OCI-LY7 (cell line): ENCODE measurements around the gene FTO. TPM values are rescaled to one million over a fixed set of nuclear protein-coding genes. Genes with fewer than 3 reads are reported as not detected.

Experiments
- BruUV-seq: library from RNA; stranded (reverse); fragments of 400-500 nt; replicated peaks from 2 replicates; lab custom pipeline; 2021; lab: Mats Ljungman, UMichigan
- CTCF ChIA-PET: fragments of 300-600 bp; sonication (Branson Sonifier 250); formaldehyde crosslinking; loops from one replicate; lab custom pipeline; 2022; ENCODE audit warnings: antibody characterized with exemption; ENCODE audit not compliant: unreplicated experiment; lab: Charles Lee
- POLR2A ChIA-PET: fragments of 300-600 bp; sonication (Branson Sonifier 250); formaldehyde crosslinking; loops from one replicate; lab custom pipeline; 2022; ENCODE audit warnings: antibody characterized with exemption; lab: Charles Lee
- DNase-seq: peaks from one replicate; pipeline ENCODE4 v3.0.0-alpha.2; 2015; ENCODE audit warnings: low spot score
- H2AFZ ChIP-seq: fragments of 200-600 bp; sonication (generic), shearing (Covaris generic); 2 replicates; pipeline ENCODE4 v1.6.1; 2014; ENCODE audit warnings: mild to moderate bottlenecking, antibody characterized with exemption, low read length, moderate library complexity
- H3K27ac ChIP-seq: fragments of 200-600 bp; sonication (generic); 2 replicates; pipeline ENCODE4 v1.5.1; 2014; ENCODE audit warnings: mixed run types, low read depth, mild to moderate bottlenecking, moderate library complexity, low read length, inconsistent platforms; ENCODE audit not compliant: poor library complexity, severe bottlenecking
- H3K36me3 ChIP-seq: fragments of 200-600 bp; sonication (generic); 2 replicates; pipeline ENCODE4 v1.6.1; 2014; ENCODE audit warnings: mild to moderate bottlenecking, antibody characterized with exemption, low read length, moderate library complexity, mixed read lengths; ENCODE audit not compliant: insufficient read depth
- H3K4me1 ChIP-seq: fragments of 200-600 bp; sonication (generic); 2 replicates; pipeline ENCODE4 v1.5.1; 2014; ENCODE audit warnings: mild to moderate bottlenecking, low read length; ENCODE audit not compliant: insufficient read depth, poor library complexity, severe bottlenecking
- H3K4me2 ChIP-seq: fragments of 200-600 bp; sonication (generic); 2 replicates; pipeline ENCODE4 v1.6.1; 2014; ENCODE audit warnings: mild to moderate bottlenecking, low read length
- H3K4me3 ChIP-seq: fragments of 200-600 bp; sonication (generic); 2 replicates; pipeline ENCODE4 v1.5.1; 2014; ENCODE audit warnings: mild to moderate bottlenecking, low read depth, low read length; ENCODE audit not compliant: poor library complexity, severe bottlenecking
- H3K79me2 ChIP-seq: fragments of 200-600 bp; sonication (generic); 2 replicates; pipeline ENCODE4 v1.6.1; 2016; ENCODE audit warnings: low read depth, mild to moderate bottlenecking, low read length, moderate library complexity, mixed read lengths; ENCODE audit not compliant: insufficient read depth
- H3K9me2 ChIP-seq: fragments of 200-600 bp; sonication (generic); 2 replicates; pipeline ENCODE4 v1.6.1; 2016; ENCODE audit warnings: mild to moderate bottlenecking, low read length, mixed read lengths; ENCODE audit not compliant: insufficient read depth
- H3K9me3 ChIP-seq: fragments of 200-600 bp; sonication (generic); 2 replicates; pipeline ENCODE4 v1.6.1; 2014; ENCODE audit warnings: mild to moderate bottlenecking, mixed run types, low read length, mixed read lengths
- H4K20me1 ChIP-seq: fragments of 200-600 bp; sonication (generic); 2 replicates; pipeline ENCODE4 v1.6.1; 2014; ENCODE audit warnings: mild to moderate bottlenecking, antibody characterized with exemption, low read length, moderate library complexity, mixed read lengths; ENCODE audit not compliant: insufficient read depth
- CTCF ChIP-seq: fragments of 200-600 bp; sonication (generic); conservative IDR thresholded peaks from 2 replicates; pipeline ENCODE4 v1.5.1; 2014; ENCODE audit warnings: mild to moderate bottlenecking, antibody characterized with exemption, low read length, moderate library complexity, mixed read lengths
- EZH2phosphoT487 ChIP-seq: fragments of 200-600 bp; sonication (generic); IDR thresholded peaks from 2 replicates; pipeline ENCODE4 v1.6.1; 2018; ENCODE audit warnings: low read depth, borderline replicate concordance, mild to moderate bottlenecking, mixed run types, antibody characterized with exemption, low read length, moderate library complexity, mixed read lengths
- intact Hi-C: fragments of 100-400 bp; cut with micrococcal nuclease; formaldehyde crosslinking; loops from one replicate; pipeline ENCODE4 v1.10.0; 2022; ENCODE audit not compliant: unreplicated experiment
- total RNA-seq, 2 experiments: library from RNA; depleted of rRNA in 1 of 2; stranded (reverse); fragments of >200 nt in 1 of 2; shearing (Covaris generic) in 1 of 2; gene quantifications; 2 replicates each; pipeline ENCODE4 v1.2.3, GENCODE V29; 2014 to 2022

The FTO gene
- total RNA-seq, 2 experiments from 2014 or later = 57.1 to 68.0 TPM

DNA sequence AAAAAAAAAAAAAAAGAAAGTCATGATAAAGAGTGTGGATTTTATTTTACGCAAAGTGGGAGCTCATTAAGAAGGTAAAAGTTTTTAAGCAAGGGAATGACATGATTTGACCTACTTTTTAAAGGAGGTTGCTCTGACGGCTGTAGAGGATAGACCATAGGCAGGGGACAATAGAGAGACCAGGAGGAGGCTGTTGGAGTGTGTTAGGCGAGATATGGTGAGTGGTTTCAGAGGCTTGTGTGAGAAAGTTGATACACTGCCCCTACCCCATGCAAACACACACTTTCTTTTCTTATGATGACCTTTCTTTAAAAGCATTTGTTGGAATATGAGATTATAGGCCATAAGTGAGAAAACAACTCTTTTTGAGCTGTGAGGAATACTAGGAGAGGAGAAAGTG is 82.0 kb downstream of the FTO start:
- Histone ChIP-seq H2AFZ (no peak overlapping the region), H3K4me3 (no peak overlapping the region), H3K79me2 (no peaks in the 10 kb centered on the region), H3K4me1 (no peaks in the 10 kb centered on the region), H4K20me1 (no peaks in the 10 kb centered on the region; the same call in 1 of the 2 replicates), H3K4me2 (no peak overlapping the region), H3K27ac (no peak overlapping the region), H3K36me3 (no peaks in the 10 kb centered on the region), H3K9me3 (no peaks in the 10 kb centered on the region), H3K9me2 (no peaks in the 10 kb centered on the region)
- intact Hi-C loops = no loop called here
- no peak for DNase-seq
- TF ChIP-seq EZH2phosphoT487 (no peak), CTCF (no peak)
- no TSS peak for BruUV-seq
- CTCF ChIA-PET = no interaction called here
- POLR2A ChIA-PET = interaction anchor here (0.7 to 1.2 kb wide), 3 partner anchors 13 to 1324 kb away, joined by 3 to 4 read pairs (median 4); no protein-coding TSS in a partner anchor

- no TSS peak for BruUV-seq
- Histone ChIP-seq H3K4me1 (no peaks in the 10 kb centered on the region), H3K36me3 (no peaks in the 10 kb centered on the region), H2AFZ (no peak overlapping the region), H3K79me2 (no peaks in the 10 kb centered on the region), H4K20me1 (no peaks in the 10 kb centered on the region; the same call in 1 of the 2 replicates), H3K27ac (no peak overlapping the region), H3K9me2 (no peaks in the 10 kb centered on the region), H3K4me2 (no peak overlapping the region), H3K4me3 (no peak overlapping the region), H3K9me3 (no peaks in the 10 kb centered on the region)
- intact Hi-C loops = no loop called here
- no peak for TF ChIP-seq EZH2phosphoT487
- no peak for TF ChIP-seq CTCF
- ChIA-PET POLR2A (no interaction called here), CTCF (no interaction called here)
- no peak for DNase-seq
Observed at GRCh38 chr16:53787423-53787822, 83.5 kb downstream of the FTO start.

GRCh38 chr16:53789137-53789536 is 85.2 kb downstream of the FTO start:
- Histone ChIP-seq H3K4me1 (no peaks in the 10 kb centered on the region), H3K9me3 (no peaks in the 10 kb centered on the region), H4K20me1 (no peaks in the 10 kb centered on the region; the same call in 1 of the 2 replicates), H3K9me2 (no peaks in the 10 kb centered on the region), H3K4me2 (no peak overlapping the region), H2AFZ (no peak overlapping the region), H3K36me3 (no peaks in the 10 kb centered on the region), H3K79me2 (no peaks in the 10 kb centered on the region), H3K27ac (no peak overlapping the region), H3K4me3 (no peak overlapping the region)
- POLR2A ChIA-PET = interaction anchor here (1.1 kb wide), 1 partner anchor 16 kb away, joined by 4 read pairs; no protein-coding TSS in a partner anchor
- no TSS peak for BruUV-seq
- DNase-seq = no peak
- CTCF ChIA-PET = no interaction called here
- no peak for TF ChIP-seq CTCF
- no peak for TF ChIP-seq EZH2phosphoT487
- intact Hi-C loops = no loop called here
